RWPE1 (cell line): ENCODE measurements around the gene DIDO1.

Experiments used
- CTCF ChIA-PET: fragments of 350-600 bp; sonication (Branson Sonifier 250); formaldehyde crosslinking; extraction: SDS; loops from one replicate; lab custom pipeline; 2021; lab: Yijun Ruan, JAX
- POLR2A ChIA-PET: fragments of 400-600 bp; formaldehyde crosslinking; extraction: SDS; loops from one replicate; lab custom pipeline; 2020; ENCODE audit warnings: antibody characterized with exemption; ENCODE audit not compliant: low non-redundant PET; lab: Yijun Ruan, JAX
- DNase-seq: peaks from one replicate; pipeline ENCODE4 v3.0.0; 2012; ENCODE audit warnings: low spot score
- H3K27ac ChIP-seq: fragments of 450-650 bp; 2 replicates; pipeline ENCODE4 v1.5.1; 2017
- TF ChIP-seq, protein P1 (sequence below): fragments of 450-650 bp; conservative IDR thresholded peaks from 2 replicates; pipeline ENCODE4 v1.5.1; 2017; ENCODE audit warnings: low read depth, mild to moderate bottlenecking

Gene DIDO1

DNA sequence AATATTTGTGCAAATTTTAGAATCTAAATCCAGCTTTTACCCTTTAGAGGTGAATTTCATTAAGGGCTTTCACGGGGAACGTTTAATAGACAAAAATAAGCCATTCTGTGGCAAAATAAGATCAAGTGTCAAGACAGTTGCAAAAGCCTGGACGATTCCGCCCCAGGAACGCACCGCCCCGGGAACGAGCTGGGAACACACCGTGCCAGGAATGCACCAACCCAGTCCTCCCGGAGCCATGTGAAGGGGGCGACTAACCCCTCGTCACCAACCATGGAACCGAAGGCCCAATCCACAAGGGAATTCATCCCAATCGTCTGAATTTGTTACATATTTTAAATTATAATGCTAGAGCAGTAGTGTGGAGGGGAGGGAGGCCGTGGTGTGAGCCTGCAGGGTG lies 43.9 kb downstream of the DIDO1 start:
- H3K27ac ChIP-seq: no peak overlapping the region
- no peak for DNase-seq
- TF ChIP-seq, protein P1, sequence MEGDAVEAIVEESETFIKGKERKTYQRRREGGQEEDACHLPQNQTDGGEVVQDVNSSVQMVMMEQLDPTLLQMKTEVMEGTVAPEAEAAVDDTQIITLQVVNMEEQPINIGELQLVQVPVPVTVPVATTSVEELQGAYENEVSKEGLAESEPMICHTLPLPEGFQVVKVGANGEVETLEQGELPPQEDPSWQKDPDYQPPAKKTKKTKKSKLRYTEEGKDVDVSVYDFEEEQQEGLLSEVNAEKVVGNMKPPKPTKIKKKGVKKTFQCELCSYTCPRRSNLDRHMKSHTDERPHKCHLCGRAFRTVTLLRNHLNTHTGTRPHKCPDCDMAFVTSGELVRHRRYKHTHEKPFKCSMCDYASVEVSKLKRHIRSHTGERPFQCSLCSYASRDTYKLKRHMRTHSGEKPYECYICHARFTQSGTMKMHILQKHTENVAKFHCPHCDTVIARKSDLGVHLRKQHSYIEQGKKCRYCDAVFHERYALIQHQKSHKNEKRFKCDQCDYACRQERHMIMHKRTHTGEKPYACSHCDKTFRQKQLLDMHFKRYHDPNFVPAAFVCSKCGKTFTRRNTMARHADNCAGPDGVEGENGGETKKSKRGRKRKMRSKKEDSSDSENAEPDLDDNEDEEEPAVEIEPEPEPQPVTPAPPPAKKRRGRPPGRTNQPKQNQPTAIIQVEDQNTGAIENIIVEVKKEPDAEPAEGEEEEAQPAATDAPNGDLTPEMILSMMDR: no peak
- CTCF ChIA-PET: interaction anchor here (0.6 kb wide), 1 partner anchor 74 kb away, joined by 6 read pairs; no protein-coding TSS in a partner anchor
- POLR2A ChIA-PET: no interaction called here

DNA sequence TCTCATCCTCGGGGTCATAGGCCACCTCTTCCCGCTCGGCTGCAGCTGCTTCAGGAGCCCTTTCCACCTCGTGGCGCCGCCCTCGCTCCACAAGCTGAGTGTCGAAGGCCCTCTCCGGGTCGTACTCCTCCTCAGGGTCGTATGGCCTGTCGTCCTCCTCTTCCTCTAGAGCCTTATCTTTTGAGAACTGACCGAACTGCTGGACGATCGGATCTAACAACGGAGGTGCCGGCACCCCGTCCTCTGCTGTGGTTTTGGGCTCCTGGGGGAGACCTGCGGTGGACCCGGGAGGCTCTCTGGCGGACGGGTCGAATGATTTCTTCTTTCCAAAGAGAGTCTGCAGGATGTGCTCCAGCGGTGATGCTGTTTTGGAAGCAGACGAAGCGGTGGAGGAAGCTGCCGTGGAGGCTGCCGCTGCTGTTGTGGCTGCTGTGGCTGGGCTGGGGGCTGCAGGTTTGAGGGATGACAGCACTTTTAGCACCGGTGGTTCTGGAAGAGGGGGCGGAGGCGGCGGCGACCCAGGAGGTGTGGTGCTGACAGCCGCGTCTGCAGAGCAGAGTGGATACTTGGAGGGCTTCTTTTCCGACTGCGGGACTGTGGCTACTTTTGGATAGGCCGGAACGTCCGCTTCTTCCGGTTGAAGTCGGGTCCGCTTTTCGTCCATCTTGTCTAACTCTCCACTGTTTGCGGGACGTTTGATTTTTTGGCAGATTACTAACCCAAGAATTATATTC lies 44.5 kb downstream of the DIDO1 start:
- H3K27ac ChIP-seq: no peak overlapping the region
- TF ChIP-seq, protein P1: no peak
- POLR2A ChIA-PET: no interaction called here
- CTCF ChIA-PET: interaction anchor here (0.6 kb wide), 1 partner anchor 74 kb away, joined by 6 read pairs; no protein-coding TSS in a partner anchor
- DNase-seq: no peak

DNA sequence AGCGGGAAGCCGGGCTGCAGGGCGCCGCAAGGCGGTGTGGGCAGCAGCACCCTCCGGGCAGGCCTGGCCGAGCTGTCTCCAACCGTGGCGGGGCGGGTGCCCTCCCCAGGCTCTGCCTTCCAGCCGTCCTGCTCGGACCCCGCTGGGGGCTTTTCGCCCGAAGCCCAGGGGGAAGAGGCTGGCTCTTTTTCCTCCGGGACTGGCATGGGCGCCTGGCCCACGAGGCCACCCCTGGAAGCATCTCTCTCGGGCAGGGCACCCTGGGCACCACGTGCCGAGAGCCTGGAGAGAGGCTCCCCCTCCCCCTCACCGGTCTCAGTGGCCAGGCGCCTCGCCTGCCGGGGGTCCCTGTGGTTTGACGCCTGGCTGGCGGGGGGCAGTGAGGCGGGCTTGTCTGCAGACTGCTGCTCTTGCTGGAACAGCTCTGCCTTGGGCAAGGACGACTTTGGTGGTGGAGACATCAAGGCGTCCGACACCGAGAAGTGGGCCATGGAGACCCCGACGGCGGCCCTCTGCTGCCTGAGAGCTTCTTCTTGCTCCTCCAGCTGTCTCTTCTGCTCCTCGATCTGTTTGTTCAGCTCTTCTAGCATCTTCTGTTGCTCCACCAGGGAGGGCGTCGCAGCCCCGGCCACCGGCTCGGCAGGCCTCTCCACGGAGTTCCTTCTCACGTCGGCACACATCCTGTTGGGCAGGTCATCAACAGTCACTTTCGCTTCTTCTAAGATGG lies 45.2 kb downstream of the DIDO1 start:
- DNase-seq: no peak
- no peak overlapping the region for H3K27ac ChIP-seq
- ChIA-PET CTCF (no interaction called here), POLR2A (no interaction called here)
- TF ChIP-seq, protein P1: no peak

DNA sequence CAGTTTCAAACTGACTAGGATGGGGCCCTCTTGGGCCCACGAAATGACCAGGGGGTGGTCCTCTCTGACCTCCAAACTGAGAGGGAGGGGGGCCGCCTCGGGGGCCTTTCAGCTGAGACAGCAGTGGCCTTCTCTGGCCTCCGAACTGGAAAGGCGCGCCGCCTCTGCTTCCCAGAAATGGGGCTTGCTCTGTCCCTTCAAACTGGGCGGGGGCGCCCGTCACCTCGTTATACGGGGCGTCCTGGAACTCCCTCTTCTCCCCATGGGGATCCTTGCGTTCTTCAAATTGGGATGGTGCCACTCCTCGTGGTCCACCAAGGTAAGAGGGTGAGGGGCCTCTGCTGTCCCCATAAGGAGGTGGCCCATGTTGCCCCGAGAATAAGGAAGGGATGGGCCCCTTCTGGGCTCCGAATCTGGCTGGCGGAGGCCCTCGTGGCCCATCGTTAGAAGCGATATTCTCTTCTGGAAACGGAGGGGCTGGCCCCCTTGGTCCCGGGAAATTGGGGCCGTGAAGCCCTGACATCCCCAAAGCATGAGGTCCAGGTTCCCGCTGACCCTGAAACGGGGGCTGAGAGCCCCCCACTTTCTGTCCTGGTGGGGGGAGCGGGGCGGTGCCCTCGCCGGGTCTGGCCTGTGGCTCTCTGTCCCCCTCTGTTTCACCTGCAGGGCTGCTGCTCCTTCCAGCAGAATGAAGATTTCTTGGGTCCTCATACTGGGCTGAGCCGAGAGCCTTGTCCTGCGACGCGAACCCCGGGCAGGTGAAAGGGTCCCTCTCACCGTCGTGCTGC lies 46.0 kb downstream of the DIDO1 start:
- TF ChIP-seq, protein P1: no peak
- DNase-seq: no peak
- POLR2A ChIA-PET: no interaction called here
- CTCF ChIA-PET: no interaction called here
- no peak overlapping the region for H3K27ac ChIP-seq

DNA sequence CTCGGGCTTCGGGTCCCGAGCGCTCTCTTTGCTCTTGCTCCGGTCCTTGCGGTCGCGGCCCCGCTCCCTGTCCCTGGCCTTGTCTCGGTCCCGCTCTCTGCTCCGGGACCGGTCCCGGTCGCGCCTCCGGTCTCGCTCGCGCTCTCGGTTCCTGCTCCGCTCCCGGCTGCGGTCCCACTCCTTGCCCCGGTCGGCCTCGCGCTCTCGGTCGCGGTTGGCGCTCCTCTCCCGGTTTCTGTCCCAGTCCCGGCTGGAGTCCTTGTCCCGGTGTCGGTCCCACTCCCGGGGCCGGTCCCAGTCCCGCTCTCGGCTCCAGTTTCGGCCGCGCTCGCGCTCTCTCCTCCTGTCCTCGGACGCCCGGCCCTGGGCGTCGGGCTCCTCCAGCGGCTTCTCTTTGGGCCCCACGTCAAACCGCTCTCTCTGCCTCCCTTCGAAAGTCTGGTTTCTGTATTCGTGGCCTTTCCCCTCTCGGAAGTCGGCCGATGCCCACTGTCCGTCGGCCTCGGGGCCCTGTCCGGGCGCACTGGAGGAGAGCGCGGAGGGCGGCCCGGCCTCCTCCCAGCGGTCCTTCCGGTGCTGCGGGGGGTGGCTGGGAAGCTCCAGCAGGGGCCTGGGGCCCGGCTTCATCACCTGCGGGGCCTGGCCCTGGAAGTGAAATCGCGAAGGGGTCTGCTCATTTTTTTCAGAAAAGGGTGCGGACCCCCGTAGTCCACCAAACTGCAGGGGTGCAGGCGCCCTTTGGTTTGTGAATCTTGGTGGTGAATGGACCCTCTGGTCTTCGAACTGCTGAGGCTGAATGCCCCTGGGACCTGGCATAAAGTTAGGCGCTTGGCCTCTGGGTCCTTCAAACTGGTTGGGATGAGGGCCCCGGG lies 46.8 kb downstream of the DIDO1 start:
- ChIA-PET CTCF (interaction anchor here (2.2 kb wide), 1 partner anchor 21 kb away, joined by 9 read pairs; no protein-coding TSS in a partner anchor), POLR2A (no interaction called here)
- TF ChIP-seq, protein P1: no peak
- no peak for DNase-seq
- no peak overlapping the region for H3K27ac ChIP-seq
